ENCODE data around the gene MEIS1.

Gene MEIS1

DNA sequence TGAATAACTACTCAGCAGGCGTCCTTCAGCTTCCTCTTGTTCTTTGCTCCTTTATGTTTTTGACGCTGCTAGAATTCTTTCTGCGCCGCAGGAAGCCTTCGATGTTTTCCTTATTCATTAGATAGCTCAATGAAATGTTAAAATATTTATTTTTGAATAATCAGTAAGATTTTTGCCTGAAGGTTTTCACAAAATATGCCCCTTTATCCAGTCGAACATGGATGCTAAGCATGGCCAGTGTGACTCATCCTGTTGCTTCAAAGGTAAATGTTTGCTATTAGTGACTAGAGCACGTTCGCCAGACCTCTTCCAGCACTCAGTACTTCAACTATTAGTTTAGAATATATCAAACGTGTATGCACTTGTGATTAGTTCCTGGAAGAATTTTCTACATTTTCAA, 7.6 kb upstream of the MEIS1 start:
- H3K4me3 ChIP-seq (ENCODE audit: low read depth, low read length) = no peak overlapping the region
- TF ChIP-seq, protein P1, sequence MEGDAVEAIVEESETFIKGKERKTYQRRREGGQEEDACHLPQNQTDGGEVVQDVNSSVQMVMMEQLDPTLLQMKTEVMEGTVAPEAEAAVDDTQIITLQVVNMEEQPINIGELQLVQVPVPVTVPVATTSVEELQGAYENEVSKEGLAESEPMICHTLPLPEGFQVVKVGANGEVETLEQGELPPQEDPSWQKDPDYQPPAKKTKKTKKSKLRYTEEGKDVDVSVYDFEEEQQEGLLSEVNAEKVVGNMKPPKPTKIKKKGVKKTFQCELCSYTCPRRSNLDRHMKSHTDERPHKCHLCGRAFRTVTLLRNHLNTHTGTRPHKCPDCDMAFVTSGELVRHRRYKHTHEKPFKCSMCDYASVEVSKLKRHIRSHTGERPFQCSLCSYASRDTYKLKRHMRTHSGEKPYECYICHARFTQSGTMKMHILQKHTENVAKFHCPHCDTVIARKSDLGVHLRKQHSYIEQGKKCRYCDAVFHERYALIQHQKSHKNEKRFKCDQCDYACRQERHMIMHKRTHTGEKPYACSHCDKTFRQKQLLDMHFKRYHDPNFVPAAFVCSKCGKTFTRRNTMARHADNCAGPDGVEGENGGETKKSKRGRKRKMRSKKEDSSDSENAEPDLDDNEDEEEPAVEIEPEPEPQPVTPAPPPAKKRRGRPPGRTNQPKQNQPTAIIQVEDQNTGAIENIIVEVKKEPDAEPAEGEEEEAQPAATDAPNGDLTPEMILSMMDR (IDR thresholded peaks at IDR 0.05; ENCODE audit: low read depth, low read length) = no peak

- TF ChIP-seq, protein P1 (IDR thresholded peaks at IDR 0.05; ENCODE audit: low read depth, low read length) = peak; percentile 90
- no peak overlapping the region for H3K4me3 ChIP-seq (ENCODE audit: low read depth, low read length)
Measured at GRCh38 chr2:66428986-66429612, 5.8 kb upstream of the MEIS1 start.

DNA sequence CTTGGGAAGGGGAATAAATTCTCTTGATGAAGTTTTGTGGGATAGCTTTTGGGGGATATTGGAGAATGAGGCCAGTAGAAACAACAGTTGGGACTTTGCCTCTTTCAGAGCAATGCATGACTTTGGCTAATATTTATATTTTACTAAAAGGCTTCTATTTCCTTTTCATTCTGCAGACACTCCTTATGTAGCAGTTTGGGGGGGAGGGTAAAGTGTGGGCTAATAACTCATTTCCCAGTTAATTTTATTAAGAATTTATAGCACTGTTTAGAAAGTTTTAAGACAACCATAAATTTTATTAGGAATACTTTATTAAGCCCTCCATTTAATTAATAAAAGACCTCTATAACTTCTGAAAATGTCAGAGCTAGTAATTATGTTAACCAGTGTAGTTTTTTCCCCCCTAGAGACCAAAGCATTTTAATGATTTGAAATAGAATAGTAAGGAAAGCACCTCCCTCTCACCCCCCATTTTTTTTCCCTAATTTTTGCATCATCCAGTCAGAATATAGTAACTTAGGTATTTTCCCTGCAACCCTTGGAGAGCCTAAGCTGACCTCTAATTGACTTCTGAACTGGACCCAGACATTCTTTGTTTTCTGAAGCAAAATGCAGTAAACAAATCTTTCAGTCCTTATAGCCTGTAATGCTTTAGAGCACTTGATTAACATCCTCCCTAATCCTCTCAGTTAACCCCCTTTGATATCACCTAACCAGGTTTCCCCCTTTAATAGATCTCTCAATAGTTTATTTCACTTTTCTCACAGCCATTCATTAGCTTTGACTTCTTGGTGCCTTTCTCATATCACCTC, 5.0 kb upstream of the MEIS1 start:
- TF ChIP-seq, protein P1 (IDR thresholded peaks at IDR 0.05; ENCODE audit: low read depth, low read length) = no peak
- H3K4me3 ChIP-seq (ENCODE audit: low read depth, low read length) = no peak overlapping the region

- TF ChIP-seq, protein P1 (IDR thresholded peaks at IDR 0.05; ENCODE audit: low read depth, low read length) = no peak
- no peak overlapping the region for H3K4me3 ChIP-seq (ENCODE audit: low read depth, low read length)
Measured at GRCh38 chr2:66430505-66431273, 4.2 kb upstream of the MEIS1 start.

- TF ChIP-seq, protein P1 (IDR thresholded peaks at IDR 0.05; ENCODE audit: low read depth, low read length) = no peak
- no peak overlapping the region for H3K4me3 ChIP-seq (ENCODE audit: low read depth, low read length)
Measured at GRCh38 chr2:66431274-66431642, 3.7 kb upstream of the MEIS1 start.

- peak overlapping the region; percentile 74 for H3K4me3 ChIP-seq (ENCODE audit: low read depth, low read length)
- TF ChIP-seq, protein P1 (IDR thresholded peaks at IDR 0.05; ENCODE audit: low read depth, low read length) = no peak
Measured at GRCh38 chr2:66431846-66432587, 2.9 kb upstream of the MEIS1 start.

Measured in WI38 (cell line).